SK-N-SH (cell line): Measurements from ENCODE around the gene PAPOLA.

Experiments
- CTCF ChIP-seq: fragments of 200-600 bp; sonication (generic); IDR thresholded peaks from 2 replicates; pipeline ENCODE4 v1.6.1; 2017; ENCODE audit warnings: antibody characterized with exemption, mild to moderate bottlenecking, moderate library complexity
- POLR2AphosphoS5 ChIP-seq: IDR thresholded peaks from 2 replicates; pipeline ENCODE4 v1.6.1; 2012; ENCODE audit warnings: low read depth, low read length
- REST ChIP-seq: IDR thresholded peaks from 2 replicates; pipeline ENCODE4 v1.6.1; 2012; ENCODE audit warnings: mild to moderate bottlenecking, low read depth, low read length, moderate library complexity
- TEAD4 ChIP-seq: IDR thresholded peaks from 2 replicates; pipeline ENCODE4 v1.4.0; 2012; ENCODE audit warnings: mild to moderate bottlenecking, borderline replicate concordance; ENCODE audit not compliant: insufficient read depth

GRCh38 chr14:96516351-96516750 is 14.2 kb downstream of the PAPOLA start:
- TF ChIP-seq POLR2AphosphoS5 (no peak), CTCF (no peak), TEAD4 (no peak), REST (no peak)
